ENCODE data around the gene LAS1L.
"Not testable (repeated sequence)": the region's sequence is repeated elsewhere in the genome, so short reads cannot be mapped to it uniquely, and the experiment has no call there.

LAS1L gene

GRCh38 chrX:65534450-65535292, at the start of gene LAS1L:
Gene LAS1L, minus strand, starts transcription at chrX:65534787. Its CDS starts 72 bp downstream, at chrX:65534715.
- DNase-seq: peak; percentile 95

GRCh38 chrX:65582450-65583082, 48.0 kb upstream of the LAS1L start:
- DNase-seq: no peak

GRCh38 chrX:65581661-65582339, 47.2 kb upstream of the LAS1L start:
- DNase-seq: peak; percentile 65

GRCh38 chrX:65578346-65578745, 43.8 kb upstream of the LAS1L start:
- no peak for DNase-seq

- no peak for DNase-seq
Measured at GRCh38 chrX:65576160-65576559, 41.6 kb upstream of the LAS1L start.

GRCh38 chrX:65575022-65575421, 40.4 kb upstream of the LAS1L start:
- no peak for DNase-seq

GRCh38 chrX:65574356-65574755, 39.8 kb upstream of the LAS1L start:
- DNase-seq: no peak

GRCh38 chrX:65572971-65573370, 38.4 kb upstream of the LAS1L start:
- no peak for DNase-seq

- DNase-seq: not testable (repeated sequence)
Measured at GRCh38 chrX:65562850-65563249, 28.3 kb upstream of the LAS1L start.

- no peak for DNase-seq
Measured at GRCh38 chrX:65551489-65552339, 17.1 kb upstream of the LAS1L start.

- no peak for DNase-seq
Measured at GRCh38 chrX:65551086-65551485, 16.5 kb upstream of the LAS1L start.

- no peak for DNase-seq
Measured at GRCh38 chrX:65545456-65545855, 10.9 kb upstream of the LAS1L start.

- no peak for DNase-seq
Measured at GRCh38 chrX:65537229-65537628, 2.6 kb upstream of the LAS1L start.

GRCh38 chrX:65536291-65536690, 1.7 kb upstream of the LAS1L start:
- no peak for DNase-seq

- DNase-seq: no peak
Measured at GRCh38 chrX:65532016-65532415, 2.6 kb downstream of the LAS1L start.

- DNase-seq: peak; percentile 22
Measured at GRCh38 chrX:65528705-65529340, 5.8 kb downstream of the LAS1L start.

GRCh38 chrX:65528293-65528692, 6.3 kb downstream of the LAS1L start:
- no peak for DNase-seq

- no peak for DNase-seq
Measured at GRCh38 chrX:65524139-65524538, 10.4 kb downstream of the LAS1L start.

- DNase-seq: no peak
Measured at GRCh38 chrX:65522739-65523372, 11.7 kb downstream of the LAS1L start.

GRCh38 chrX:65519530-65519929, 15.1 kb downstream of the LAS1L start:
- DNase-seq: not testable (repeated sequence)

- DNase-seq: not testable (repeated sequence)
Measured at GRCh38 chrX:65518980-65519379, 15.6 kb downstream of the LAS1L start.

GRCh38 chrX:65517923-65518322, 16.7 kb downstream of the LAS1L start:
- DNase-seq: no peak
